HEK293T (cell line): ENCODE measurements around the gene MICAL2.

ENCODE experiments used
- CTCF ChIA-PET: fragments of 350-600 bp; formaldehyde crosslinking; extraction: SDS; loops from one replicate; lab custom pipeline; 2021; ENCODE audit warnings: antibody characterized with exemption, inconsistent platforms; lab: Yijun Ruan, JAX
- POLR2A ChIA-PET: fragments of 350-600 bp; formaldehyde crosslinking; extraction: SDS; loops from one replicate; lab custom pipeline; 2020; ENCODE audit warnings: antibody characterized with exemption, inconsistent platforms; lab: Yijun Ruan, JAX
- DNase-seq: peaks from one replicate; pipeline ENCODE4 v3.0.0; 2012; ENCODE audit warnings: mixed read lengths; ENCODE audit errors: extremely low spot score
- ARNT ChIP-seq: fragments of 450-650 bp; IDR thresholded peaks from 2 replicates; pipeline ENCODE4 v1.6.1; 2017; ENCODE audit warnings: mild to moderate bottlenecking
- BHLHE40 ChIP-seq: fragments of 450-650 bp; IDR thresholded peaks from 2 replicates; pipeline ENCODE4 v1.6.1; 2016; ENCODE audit warnings: mild to moderate bottlenecking, moderate library complexity, borderline replicate concordance
- CTBP1 ChIP-seq: fragments of 450-650 bp; IDR thresholded peaks from 2 replicates; pipeline ENCODE4 v1.6.1; 2016; ENCODE audit warnings: borderline replicate concordance
- ELF4 ChIP-seq: fragments of 450-650 bp; IDR thresholded peaks from 2 replicates; pipeline ENCODE4 v1.6.1; 2017; ENCODE audit warnings: antibody characterized with exemption
- FOXA1 ChIP-seq: fragments of 450-650 bp; IDR thresholded peaks from 2 replicates; pipeline ENCODE4 v1.6.1; 2016; ENCODE audit warnings: mild to moderate bottlenecking
- FOXK2 ChIP-seq: fragments of 450-650 bp; IDR thresholded peaks from 2 replicates; pipeline ENCODE4 v1.6.1; 2016; ENCODE audit warnings: mild to moderate bottlenecking
- FOXM1 ChIP-seq: fragments of 450-650 bp; IDR thresholded peaks from 2 replicates; pipeline ENCODE4 v1.6.1; 2017; ENCODE audit warnings: mild to moderate bottlenecking, borderline replicate concordance
- HDGF ChIP-seq: fragments of 450-650 bp; IDR thresholded peaks from 2 replicates; pipeline ENCODE4 v1.6.1; 2017; ENCODE audit warnings: antibody characterized with exemption, borderline replicate concordance
- L3MBTL2 ChIP-seq: fragments of 450-650 bp; conservative IDR thresholded peaks from 2 replicates; pipeline ENCODE4 v1.6.1; 2016; ENCODE audit warnings: mild to moderate bottlenecking
- LEF1 ChIP-seq: fragments of 450-650 bp; IDR thresholded peaks from 2 replicates; pipeline ENCODE4 v1.6.1; 2017; ENCODE audit warnings: mild to moderate bottlenecking, borderline replicate concordance
- NFRKB ChIP-seq: fragments of 450-650 bp; IDR thresholded peaks from 2 replicates; pipeline ENCODE4 v1.6.1; 2016; ENCODE audit warnings: mild to moderate bottlenecking, moderate library complexity
- PKNOX1 ChIP-seq: fragments of 450-650 bp; IDR thresholded peaks from 2 replicates; pipeline ENCODE4 v1.6.1; 2016
- SP1 ChIP-seq: fragments of 450-650 bp; IDR thresholded peaks from 2 replicates; pipeline ENCODE4 v1.6.1; 2017
- SUZ12 ChIP-seq: fragments of 450-650 bp; IDR thresholded peaks from 2 replicates; pipeline ENCODE4 v1.6.1; 2016; ENCODE audit warnings: mild to moderate bottlenecking
- TARDBP ChIP-seq: fragments of 450-650 bp; IDR thresholded peaks from 2 replicates; pipeline ENCODE4 v1.6.1; 2016
- ZNF384 ChIP-seq: fragments of 450-650 bp; IDR thresholded peaks from 2 replicates; pipeline ENCODE4 v1.6.1; 2016

MICAL2 gene

DNA sequence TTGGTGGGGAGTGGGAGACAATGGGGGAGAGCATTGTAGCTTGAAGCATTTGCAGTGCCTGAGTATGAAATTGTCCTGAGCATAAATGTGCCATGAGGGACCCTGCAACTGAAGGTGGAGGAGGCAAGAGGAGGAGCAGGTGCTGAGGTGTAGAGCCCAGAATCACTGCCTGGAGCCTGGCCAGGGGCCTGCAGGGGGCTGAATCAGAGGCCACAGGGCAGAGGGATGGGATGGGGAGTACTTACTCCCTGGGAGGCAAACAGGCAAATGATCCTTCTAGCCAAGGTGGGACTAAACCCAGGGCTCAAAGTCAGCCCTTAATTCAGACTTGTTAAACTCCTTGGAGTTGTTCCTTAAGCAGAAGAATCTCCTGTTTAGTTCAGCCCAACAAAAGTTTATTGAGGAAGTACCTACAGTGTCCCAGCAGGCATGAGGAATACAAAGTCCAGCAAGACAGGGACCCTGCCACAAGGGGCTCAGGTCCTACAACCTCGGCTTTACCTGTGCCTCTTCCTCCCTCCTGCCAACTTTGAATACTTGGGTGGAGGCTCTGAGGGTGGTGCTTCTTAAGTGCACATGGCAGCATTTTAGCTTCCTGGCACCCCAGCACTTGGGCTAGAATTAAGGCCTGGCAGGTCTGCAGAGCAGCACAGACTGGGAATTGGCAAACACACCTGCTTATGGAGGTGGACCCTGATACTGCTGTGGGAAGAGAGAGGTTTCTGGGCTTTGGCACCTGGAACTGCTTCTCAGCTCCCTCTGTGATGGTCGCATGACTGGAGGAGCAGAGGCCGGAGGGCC lies 20.0 kb downstream of the MICAL2 start:
- DNase-seq: no peak
- no peak for TF ChIP-seq SP1
- no peak for TF ChIP-seq ARNT
- no peak for TF ChIP-seq ZNF384
- TF ChIP-seq LEF1: no peak
- no peak for TF ChIP-seq BHLHE40
- no peak for TF ChIP-seq PKNOX1
- no peak for TF ChIP-seq HDGF
- TF ChIP-seq L3MBTL2: no peak
- TF ChIP-seq SUZ12: no peak
- CTCF ChIA-PET: no interaction called here
- POLR2A ChIA-PET: no interaction called here

DNA sequence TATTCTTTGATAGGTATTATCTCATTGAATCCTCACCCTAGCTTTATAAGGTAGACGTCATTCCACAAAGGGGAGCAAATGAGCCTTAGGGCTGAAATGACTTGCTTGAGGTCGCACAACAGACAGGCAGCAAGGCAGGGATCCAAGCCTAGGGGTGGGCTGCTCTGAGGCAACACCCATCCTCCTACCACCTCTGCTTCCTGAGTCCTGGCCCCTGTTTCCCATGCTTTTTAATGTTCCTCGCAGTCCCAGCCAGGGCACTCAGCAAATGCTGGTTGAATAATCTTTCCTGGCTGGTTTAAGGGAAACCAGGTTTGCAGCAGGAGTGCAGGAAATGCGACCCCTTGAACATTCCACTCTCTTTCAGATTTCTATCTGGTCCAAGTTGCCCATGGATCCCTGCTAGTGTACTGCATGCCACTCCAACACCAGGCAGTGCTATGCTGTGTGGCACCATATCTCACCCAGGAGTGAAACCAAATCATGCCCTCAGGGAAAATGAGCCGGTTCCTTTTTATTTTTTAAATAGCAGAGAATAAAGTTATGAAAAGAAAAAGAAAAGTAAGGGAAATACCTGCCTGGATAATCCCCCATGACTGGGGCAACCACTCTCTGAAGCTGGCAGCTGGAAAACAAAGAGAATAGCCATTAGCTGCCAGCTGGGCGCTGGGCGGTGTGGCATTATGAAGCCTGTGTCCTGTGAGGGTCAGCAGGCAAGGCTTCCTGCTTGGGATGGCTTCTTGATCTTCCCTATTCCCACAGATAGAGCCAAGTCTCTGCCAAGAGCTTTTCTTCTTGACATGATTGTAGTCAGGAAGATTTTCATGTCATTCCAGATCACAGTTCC lies 21.8 kb downstream of the MICAL2 start:
- ChIA-PET POLR2A (no interaction called here), CTCF (no interaction called here)
- no peak for DNase-seq
- TF ChIP-seq ELF4: no peak
- no peak for TF ChIP-seq ZNF384
- TF ChIP-seq PKNOX1: no peak
- no peak for TF ChIP-seq TARDBP
- TF ChIP-seq FOXK2: no peak
- TF ChIP-seq SUZ12: no peak

DNA sequence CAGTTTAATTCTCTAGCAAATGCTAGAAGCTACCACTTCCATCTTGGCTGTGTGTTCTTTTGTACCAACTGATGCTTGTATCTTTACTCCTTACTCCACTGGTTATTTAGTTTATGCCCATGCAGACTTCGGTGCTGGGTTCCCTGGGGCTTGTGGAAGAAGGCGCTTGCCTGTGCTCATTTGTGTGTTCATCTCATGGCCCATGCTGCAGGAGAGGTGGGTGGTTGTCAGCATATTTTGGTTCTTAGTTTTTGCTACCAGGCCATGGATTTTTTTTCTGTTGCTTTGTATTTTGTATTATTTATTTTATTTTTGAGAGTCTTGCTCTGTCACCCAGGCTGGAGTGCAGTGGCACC lies 22.4 kb downstream of the MICAL2 start:
- ChIA-PET POLR2A (no interaction called here), CTCF (no interaction called here)
- TF ChIP-seq LEF1 (no peak), NFRKB (no peak), PKNOX1 (no peak), BHLHE40 (no peak), TARDBP (no peak)
- no peak for DNase-seq

GRCh38 chr11:12133547-12134235 lies 23.3 kb downstream of the MICAL2 start:
- CTCF ChIA-PET: interaction anchor here (1.1 kb wide), 1 partner anchor 86 kb away, joined by 3 read pairs; no protein-coding TSS in a partner anchor
- POLR2A ChIA-PET: no interaction called here

DNA sequence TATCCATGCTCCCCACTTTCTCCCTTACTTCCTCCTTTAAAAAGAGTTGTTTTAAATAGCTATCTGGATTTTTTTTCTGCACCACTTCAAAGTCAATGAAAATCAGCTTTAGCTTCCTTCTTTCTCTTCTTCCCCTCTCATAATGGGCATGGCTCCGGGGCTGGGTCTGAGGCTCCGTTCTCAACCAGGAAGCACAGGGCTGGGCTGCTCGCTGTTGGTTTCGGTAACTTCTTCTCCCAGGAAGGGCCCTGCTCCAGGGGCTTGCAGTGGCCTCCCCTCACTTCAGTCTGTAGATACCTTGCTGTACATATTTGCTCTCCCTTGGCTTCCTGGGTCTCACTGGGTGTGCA lies 23.8 kb downstream of the MICAL2 start:
- no peak for DNase-seq
- ChIA-PET CTCF (interaction anchor here (1.1 kb wide), 1 partner anchor 86 kb away, joined by 3 read pairs; no protein-coding TSS in a partner anchor), POLR2A (no interaction called here)
- TF ChIP-seq SUZ12: no peak
- no peak for TF ChIP-seq BHLHE40
- no peak for TF ChIP-seq FOXM1
- no peak for TF ChIP-seq HDGF
- no peak for TF ChIP-seq ELF4
- TF ChIP-seq PKNOX1: no peak
- TF ChIP-seq ZNF384: no peak
- TF ChIP-seq SP1: no peak
- no peak for TF ChIP-seq NFRKB
- no peak for TF ChIP-seq FOXA1
- no peak for TF ChIP-seq LEF1
- TF ChIP-seq TARDBP: no peak
- TF ChIP-seq ARNT: no peak
- TF ChIP-seq L3MBTL2: no peak
- no peak for TF ChIP-seq CTBP1
- TF ChIP-seq FOXK2: no peak

More at GRCh38 chr11:12133547-12134235, 23.3 kb downstream of the MICAL2 start:
- no peak for DNase-seq
- TF ChIP-seq ARNT (no peak), BHLHE40 (no peak), FOXA1 (no peak), PKNOX1 (no peak), HDGF (no peak), NFRKB (no peak), SP1 (no peak), ELF4 (no peak)
